ENCODE data around the gene NPIPB2.
A peak's percentile ranks its signal among the peaks of the same experiment; 100 is the strongest.
"Not testable (repeated sequence)": the region's sequence is repeated elsewhere in the genome, so short reads cannot be mapped to it uniquely, and the experiment has no call there.

The NPIPB2 gene

GRCh38 chr16:11941945-11942344 is at the start of gene NPIPB2:
NPIPB2 (minus strand) TSS chr16:11942045; CDS start chr16:11942045, 0 bp downstream.
- not testable (repeated sequence) for DNase-seq

GRCh38 chr16:11990702-11991390 is 49.0 kb upstream of the NPIPB2 start:
- no peak for DNase-seq

GRCh38 chr16:11988258-11988978 is 46.6 kb upstream of the NPIPB2 start:
- no peak for DNase-seq

GRCh38 chr16:11986521-11987057 is 44.7 kb upstream of the NPIPB2 start:
- no peak for DNase-seq

- DNase-seq = no peak
Measured at GRCh38 chr16:11985250-11985649, 43.4 kb upstream of the NPIPB2 start.

- no peak for DNase-seq
Measured at GRCh38 chr16:11980136-11980844, 38.4 kb upstream of the NPIPB2 start.

- DNase-seq = no peak
Measured at GRCh38 chr16:11979013-11979672, 37.3 kb upstream of the NPIPB2 start.

GRCh38 chr16:11978080-11978479 is 36.2 kb upstream of the NPIPB2 start:
- DNase-seq = no peak

- peak in 6 of 56 donors; percentile 5 to 37 (median 13) for DNase-seq
Measured at GRCh38 chr16:11977376-11978041, 35.7 kb upstream of the NPIPB2 start.

- DNase-seq = peak in 7 of 56 donors; percentile 17 to 62 (median 37)
Measured at GRCh38 chr16:11976850-11977375, 35.1 kb upstream of the NPIPB2 start.

GRCh38 chr16:11973070-11973469 is 31.2 kb upstream of the NPIPB2 start:
- no peak for DNase-seq

GRCh38 chr16:11972128-11972527 is 30.3 kb upstream of the NPIPB2 start:
- DNase-seq = peak in 3 of 56 donors; percentile 2 to 9 (median 6)

GRCh38 chr16:11970292-11970691 is 28.4 kb upstream of the NPIPB2 start:
- DNase-seq = not testable (repeated sequence)

- no peak for DNase-seq
Measured at GRCh38 chr16:11968577-11968976, 26.7 kb upstream of the NPIPB2 start.

GRCh38 chr16:11967195-11967911 is 25.5 kb upstream of the NPIPB2 start:
- DNase-seq = no peak

GRCh38 chr16:11966173-11966572 is 24.3 kb upstream of the NPIPB2 start:
- DNase-seq = no peak

GRCh38 chr16:11964761-11965551 is 23.1 kb upstream of the NPIPB2 start, which contains the start of gene TNFRSF17:
TNFRSF17 (plus strand) TSS chr16:11965210; CDS start chr16:11965325, 115 bp downstream.
- DNase-seq = no peak

GRCh38 chr16:11963706-11964105 is 21.9 kb upstream of the NPIPB2 start:
- DNase-seq = no peak

GRCh38 chr16:11962978-11963377 is 21.1 kb upstream of the NPIPB2 start:
- not testable (repeated sequence) for DNase-seq
